K562 (cell line): Measurements from ENCODE around the gene EIF3I. TPM values are rescaled to one million over a fixed set of nuclear protein-coding genes. Genes with fewer than 3 reads are reported as not detected.

ENCODE experiments used
- BCOR ChIP-seq: fragments of 450-650 bp; IDR thresholded peaks from 2 replicates; pipeline ENCODE4 v1.6.1; 2016
- CBX5 ChIP-seq: IDR thresholded peaks from 2 replicates; pipeline ENCODE4 v1.6.1; 2014; ENCODE audit warnings: low read depth, borderline replicate concordance
- MAFK ChIP-seq: IDR thresholded peaks from 2 replicates; pipeline ENCODE4 v1.6.1; 2011; ENCODE audit warnings: low read length, improper control_type of control experiment
- PTBP1 ChIP-seq: fragments of 200-400 bp; formaldehyde crosslinking; IDR thresholded peaks from 2 replicates; pipeline ENCODE4 v1.6.1; 2017; ENCODE audit warnings: low read depth, low read length
- RBM25 ChIP-seq: fragments of 200-400 bp; formaldehyde crosslinking; IDR thresholded peaks from 2 replicates; pipeline ENCODE4 v1.6.1; 2018; ENCODE audit warnings: low read length, low read depth, moderate library complexity; ENCODE audit not compliant: severe bottlenecking
- SMAD4 ChIP-seq: fragments of 250-450 bp; sonication (Bioruptor Pico); conservative IDR thresholded peaks from 2 replicates; pipeline ENCODE4 v1.8.0; 2021; ENCODE audit warnings: inconsistent platforms, mild to moderate bottlenecking, moderate library complexity
- ZFPM2 ChIP-seq: fragments of 250-450 bp; sonication (Bioruptor Pico); IDR thresholded peaks from 2 replicates; pipeline ENCODE4 v1.5.1; 2022; ENCODE audit warnings: mild to moderate bottlenecking
- ZNF174 ChIP-seq: fragments of 250-450 bp; sonication (Bioruptor Pico); IDR thresholded peaks from 2 replicates; pipeline ENCODE4 v1.4.0; 2020; ENCODE audit warnings: mild to moderate bottlenecking
- polyA plus RNA-seq, 8 experiments: library from polyadenylated mRNA; depleted of rRNA in 4 of 8; stranded (reverse) in 5 of 8; unstranded in 3 of 8; fragments of >200 nt; fragmentation: Nextera tagmentation in 2 of 8; fragmentation: Illumina TruSeq in 1 of 8; extraction: Ambion mirVana in 2 of 8; extraction: Trizol in 1 of 8; gene quantifications; 2 replicates each; pipeline versions ENCODE4 v1.2.1 to v1.2.3, GENCODE V29; 2011 to 2014; ENCODE audit warnings: inconsistent platforms in 1 of 8, missing spikeins in 1 of 8
- total RNA-seq, 7 experiments: library from RNA; depleted of rRNA in 6 of 7; stranded (reverse); fragments of >200 nt in 6 of 7; fragmentation: Illumina TruSeq in 2 of 7; extraction: Trizol in 2 of 7; gene quantifications; 2 replicates each; pipeline versions ENCODE4 v1.2.1 to v1.2.3, GENCODE V29; 2011 to 2021; ENCODE audit warnings: low replicate concordance in 1 of 7
- TF ChIP-seq, protein P1 (sequence below), 2 experiments: fragments of 150-350 bp in 1 of 2; IDR thresholded peaks; 2 replicates each; pipeline ENCODE4 v1.6.1; 2012 to 2016; ENCODE audit warnings: low read depth in 2 of 2, low read length in 2 of 2, mild to moderate bottlenecking in 1 of 2, moderate library complexity in 1 of 2
- TF ChIP-seq, protein P2 (sequence below): IDR thresholded peaks from 2 replicates; pipeline ENCODE4 v1.6.1; 2016; ENCODE audit warnings: missing genetic modification characterization, missing compliant biosample characterization

EIF3I gene
- total and polyA plus RNA-seq, 9 of the 15 experiments (the other 6 are each of a cell fraction or from before 2014, with no cell fraction given), result 414 to 1,526 (median 635) TPM

DNA sequence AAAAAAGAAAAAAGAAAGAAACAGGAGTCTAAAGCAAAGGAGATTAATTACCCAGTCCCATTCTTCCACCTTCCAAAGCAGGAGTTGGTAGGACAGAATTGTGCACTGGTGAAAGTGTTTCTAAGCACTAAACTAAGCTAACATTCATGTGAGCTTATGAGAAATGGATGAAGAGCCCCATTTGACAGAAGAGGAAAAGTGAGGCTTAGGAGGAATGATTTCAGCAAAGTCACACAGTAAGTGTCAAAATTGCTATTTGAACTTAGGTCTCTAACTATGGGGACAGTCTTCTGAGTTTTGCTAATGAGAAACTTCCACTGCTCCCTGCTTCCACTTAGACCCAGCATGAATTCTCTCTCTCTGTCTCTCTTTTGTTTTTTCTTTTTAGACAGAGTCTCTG is 47.5 kb downstream of the EIF3I start (continued):
- TF ChIP-seq, protein P1, sequence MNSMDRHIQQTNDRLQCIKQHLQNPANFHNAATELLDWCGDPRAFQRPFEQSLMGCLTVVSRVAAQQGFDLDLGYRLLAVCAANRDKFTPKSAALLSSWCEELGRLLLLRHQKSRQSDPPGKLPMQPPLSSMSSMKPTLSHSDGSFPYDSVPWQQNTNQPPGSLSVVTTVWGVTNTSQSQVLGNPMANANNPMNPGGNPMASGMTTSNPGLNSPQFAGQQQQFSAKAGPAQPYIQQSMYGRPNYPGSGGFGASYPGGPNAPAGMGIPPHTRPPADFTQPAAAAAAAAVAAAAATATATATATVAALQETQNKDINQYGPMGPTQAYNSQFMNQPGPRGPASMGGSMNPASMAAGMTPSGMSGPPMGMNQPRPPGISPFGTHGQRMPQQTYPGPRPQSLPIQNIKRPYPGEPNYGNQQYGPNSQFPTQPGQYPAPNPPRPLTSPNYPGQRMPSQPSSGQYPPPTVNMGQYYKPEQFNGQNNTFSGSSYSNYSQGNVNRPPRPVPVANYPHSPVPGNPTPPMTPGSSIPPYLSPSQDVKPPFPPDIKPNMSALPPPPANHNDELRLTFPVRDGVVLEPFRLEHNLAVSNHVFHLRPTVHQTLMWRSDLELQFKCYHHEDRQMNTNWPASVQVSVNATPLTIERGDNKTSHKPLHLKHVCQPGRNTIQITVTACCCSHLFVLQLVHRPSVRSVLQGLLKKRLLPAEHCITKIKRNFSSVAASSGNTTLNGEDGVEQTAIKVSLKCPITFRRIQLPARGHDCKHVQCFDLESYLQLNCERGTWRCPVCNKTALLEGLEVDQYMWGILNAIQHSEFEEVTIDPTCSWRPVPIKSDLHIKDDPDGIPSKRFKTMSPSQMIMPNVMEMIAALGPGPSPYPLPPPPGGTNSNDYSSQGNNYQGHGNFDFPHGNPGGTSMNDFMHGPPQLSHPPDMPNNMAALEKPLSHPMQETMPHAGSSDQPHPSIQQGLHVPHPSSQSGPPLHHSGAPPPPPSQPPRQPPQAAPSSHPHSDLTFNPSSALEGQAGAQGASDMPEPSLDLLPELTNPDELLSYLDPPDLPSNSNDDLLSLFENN (IDR thresholded peaks at IDR 0.05; ENCODE audit: low read depth in 2 of 2, low read length in 2 of 2), result no peak
- TF ChIP-seq ZFPM2 (no peak), ZNF174 (CRISPR knock-in tag) (no peak), RBM25 (peak; percentile 82), MAFK (no peak), BCOR (peak; percentile 59), SMAD4 (CRISPR knock-in tag) (no peak), PTBP1 (no peak), CBX5 (no peak)
- TF ChIP-seq, protein P2, sequence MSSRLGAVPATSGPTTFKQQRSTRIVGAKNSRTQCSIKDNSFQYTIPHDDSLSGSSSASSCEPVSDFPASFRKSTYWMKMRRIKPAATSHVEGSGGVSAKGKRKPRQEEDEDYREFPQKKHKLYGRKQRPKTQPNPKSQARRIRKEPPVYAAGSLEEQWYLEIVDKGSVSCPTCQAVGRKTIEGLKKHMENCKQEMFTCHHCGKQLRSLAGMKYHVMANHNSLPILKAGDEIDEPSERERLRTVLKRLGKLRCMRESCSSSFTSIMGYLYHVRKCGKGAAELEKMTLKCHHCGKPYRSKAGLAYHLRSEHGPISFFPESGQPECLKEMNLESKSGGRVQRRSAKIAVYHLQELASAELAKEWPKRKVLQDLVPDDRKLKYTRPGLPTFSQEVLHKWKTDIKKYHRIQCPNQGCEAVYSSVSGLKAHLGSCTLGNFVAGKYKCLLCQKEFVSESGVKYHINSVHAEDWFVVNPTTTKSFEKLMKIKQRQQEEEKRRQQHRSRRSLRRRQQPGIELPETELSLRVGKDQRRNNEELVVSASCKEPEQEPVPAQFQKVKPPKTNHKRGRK, result no peak
